HG03354 (cell line): Measurements from ENCODE around the gene BHLHE41.

Experiments used
- ATAC-seq: cut with Tn5 transposase; IDR thresholded peaks from one replicate; pipeline ENCODE4 v1.9.1; 2021; ENCODE audit warnings: mild to moderate bottlenecking; ENCODE audit not compliant: unreplicated experiment, poor library complexity, severe bottlenecking

BHLHE41 gene

DNA sequence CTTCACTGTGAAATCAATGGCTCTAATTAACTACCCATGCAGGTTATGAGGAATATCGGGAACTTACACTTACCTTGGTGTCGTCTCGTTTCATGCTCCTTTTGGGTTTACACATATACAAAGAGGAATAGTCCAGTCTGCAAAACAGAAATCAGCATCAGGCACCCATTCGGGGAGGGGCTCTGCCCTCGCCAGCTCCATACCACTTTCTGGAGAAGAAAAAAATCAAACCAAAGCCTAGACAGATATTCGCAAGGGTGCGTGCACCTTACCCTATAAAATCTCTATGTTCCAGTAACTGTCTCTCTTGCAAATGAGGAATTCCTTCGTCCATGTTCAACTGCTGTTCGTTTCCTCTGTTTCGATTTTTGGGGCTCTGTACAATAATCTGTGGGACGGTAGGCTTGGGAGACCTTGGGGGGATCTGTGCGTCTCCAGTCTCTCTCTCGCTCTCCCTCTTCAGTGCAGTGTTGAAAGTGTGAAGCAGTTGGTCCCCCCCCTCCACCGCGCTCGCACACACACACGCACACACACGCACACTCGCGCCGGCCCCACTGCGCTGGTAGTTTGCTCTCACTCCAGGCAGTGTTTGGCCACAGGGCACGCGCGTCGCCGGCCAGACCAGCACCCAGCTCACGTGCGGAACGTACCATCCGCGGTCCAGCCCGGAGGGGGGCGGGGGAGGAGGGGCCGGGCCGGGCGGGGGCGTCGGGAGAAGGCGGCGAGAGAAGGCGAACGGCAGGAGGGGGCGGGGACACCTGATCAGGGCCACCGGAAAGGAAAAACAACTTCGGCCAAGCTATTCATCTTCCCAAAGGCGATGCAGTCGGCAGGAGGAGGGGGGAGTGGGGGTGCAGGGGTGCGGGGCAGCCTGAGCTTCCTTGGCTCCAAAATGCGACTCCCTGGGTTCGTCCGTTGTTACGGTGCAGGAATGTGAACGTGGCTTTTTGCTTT is at the start of gene BHLHE41:
BHLHE41 (minus strand) TSS at position 592 of the 954 bp plus-strand sequence; CDS start at position 334, 258 bp downstream.
- ATAC-seq, result no peak

DNA sequence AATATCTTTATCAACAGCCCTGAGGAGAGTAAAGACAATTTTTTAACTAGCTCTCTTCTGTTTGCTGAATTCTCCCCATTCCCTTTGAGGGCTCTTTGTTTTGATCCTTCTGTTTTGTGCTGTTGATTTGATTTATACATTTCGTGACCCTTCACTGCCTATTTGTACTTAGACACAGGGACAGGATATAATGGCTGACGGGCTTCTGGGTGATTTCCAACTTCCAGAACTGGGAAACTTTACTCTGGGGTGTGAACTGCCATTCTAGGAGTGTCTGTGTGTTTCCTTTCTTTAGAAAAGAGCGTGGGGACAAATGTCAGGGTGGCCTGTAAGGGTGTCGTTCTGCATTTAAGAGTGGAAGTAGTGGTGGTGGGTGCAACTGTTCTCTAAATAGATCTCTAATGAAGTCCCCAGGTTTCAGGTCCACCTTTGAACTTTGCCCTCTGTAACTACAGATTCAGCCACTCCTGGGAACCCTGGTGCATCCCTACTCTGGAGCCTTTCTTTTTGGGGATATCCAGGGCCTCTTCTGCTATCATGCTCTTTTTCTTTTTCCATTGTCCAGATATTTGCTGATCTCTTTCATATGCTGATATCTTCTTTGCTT is 48.2 kb upstream of the BHLHE41 start:
- ATAC-seq, result no peak

DNA sequence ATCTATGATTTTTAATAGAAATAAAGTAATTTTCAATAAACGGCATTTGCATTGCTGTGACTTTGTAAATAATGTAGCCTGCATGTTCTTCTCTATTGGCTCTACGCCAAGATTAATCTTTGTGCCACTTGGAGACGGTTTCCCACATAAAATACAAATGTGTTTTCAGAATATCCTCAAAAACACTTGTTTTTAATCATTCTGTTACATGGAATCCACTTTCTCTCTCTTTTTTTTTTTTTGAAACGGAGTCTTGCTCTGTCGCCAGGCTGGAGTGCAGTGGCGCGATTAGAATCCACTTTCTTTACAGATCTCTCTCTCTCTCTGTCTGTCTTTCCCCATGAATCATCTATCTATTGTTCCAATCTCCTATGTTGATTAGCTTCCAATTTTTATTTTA is 47.7 kb upstream of the BHLHE41 start:
- no peak for ATAC-seq

DNA sequence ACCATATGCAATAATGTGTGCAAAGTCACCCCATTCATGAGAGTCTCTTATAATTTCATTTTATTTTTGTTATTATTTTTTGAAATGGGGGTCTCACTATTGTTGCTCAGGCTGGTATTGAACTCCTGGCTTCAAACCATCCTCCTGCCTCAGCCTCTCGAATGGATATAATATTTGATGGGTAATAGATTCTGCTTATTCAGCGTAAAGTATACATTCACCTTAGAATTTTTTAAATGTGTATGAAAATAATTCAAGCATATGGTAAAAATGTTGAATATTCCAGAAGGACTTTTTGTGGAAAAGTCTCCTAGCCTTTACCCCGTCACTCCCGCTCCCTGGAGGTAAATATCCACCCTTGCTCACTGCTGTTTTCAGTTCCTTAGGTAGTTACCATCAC is 47.2 kb upstream of the BHLHE41 start:
- no peak for ATAC-seq

DNA sequence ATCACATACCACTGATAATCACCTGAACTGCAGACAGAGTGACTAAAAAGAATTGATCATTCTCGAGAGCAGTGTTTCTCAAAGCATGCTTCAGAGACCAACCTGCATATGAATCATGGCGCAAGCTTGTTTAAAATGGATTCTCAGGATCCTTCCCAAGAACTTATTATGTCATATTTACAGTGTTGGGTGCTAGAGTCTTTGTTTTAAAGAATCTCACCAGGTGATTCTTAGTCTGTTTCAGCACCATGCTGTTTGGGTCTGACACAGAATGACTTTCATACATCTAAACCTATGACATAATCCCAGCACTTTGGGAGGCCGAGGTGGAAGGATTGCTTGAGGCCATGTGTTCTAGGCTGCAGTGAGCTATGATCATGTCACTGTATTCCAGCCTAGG is 39.3 kb upstream of the BHLHE41 start:
- ATAC-seq, result no peak

DNA sequence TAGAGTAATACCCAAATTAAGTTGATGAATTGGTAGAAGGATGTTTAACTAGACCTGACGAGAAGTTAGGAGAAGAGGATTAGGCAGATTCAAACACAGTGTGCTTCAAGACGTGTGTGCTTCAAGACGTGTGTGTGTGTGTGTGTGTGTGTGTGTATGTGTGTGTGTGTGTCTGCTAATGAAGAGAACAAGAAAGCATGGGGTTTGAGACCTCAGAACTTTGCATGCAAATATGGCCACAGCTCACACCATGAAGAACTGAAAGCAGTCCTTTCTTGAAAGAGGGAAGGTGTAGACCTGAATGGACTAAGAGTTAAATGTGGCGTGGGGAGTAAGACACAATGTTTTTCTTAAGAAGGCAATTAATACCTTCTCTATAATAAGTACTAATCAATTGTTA is 38.1 kb upstream of the BHLHE41 start:
- peak; percentile 90 for ATAC-seq

DNA sequence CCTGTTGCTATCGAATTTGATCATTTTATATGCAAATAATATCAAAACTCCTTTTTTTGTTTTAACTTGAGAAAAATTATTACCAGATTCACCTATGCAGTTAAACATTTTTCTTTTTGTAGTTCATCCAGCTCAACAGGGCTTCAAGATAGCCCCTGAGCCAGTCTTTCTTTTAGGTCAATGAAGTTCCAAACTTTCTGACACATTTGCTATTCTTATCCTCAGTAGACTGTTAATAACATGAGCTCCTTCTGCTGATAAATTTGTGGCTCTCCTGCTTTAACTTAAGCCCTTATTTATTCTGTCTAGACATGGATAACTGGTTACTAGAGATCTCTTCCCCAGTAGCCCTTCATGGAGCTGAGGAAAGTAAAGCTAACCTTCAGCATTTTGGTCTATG is 37.3 kb upstream of the BHLHE41 start:
- no peak for ATAC-seq

DNA sequence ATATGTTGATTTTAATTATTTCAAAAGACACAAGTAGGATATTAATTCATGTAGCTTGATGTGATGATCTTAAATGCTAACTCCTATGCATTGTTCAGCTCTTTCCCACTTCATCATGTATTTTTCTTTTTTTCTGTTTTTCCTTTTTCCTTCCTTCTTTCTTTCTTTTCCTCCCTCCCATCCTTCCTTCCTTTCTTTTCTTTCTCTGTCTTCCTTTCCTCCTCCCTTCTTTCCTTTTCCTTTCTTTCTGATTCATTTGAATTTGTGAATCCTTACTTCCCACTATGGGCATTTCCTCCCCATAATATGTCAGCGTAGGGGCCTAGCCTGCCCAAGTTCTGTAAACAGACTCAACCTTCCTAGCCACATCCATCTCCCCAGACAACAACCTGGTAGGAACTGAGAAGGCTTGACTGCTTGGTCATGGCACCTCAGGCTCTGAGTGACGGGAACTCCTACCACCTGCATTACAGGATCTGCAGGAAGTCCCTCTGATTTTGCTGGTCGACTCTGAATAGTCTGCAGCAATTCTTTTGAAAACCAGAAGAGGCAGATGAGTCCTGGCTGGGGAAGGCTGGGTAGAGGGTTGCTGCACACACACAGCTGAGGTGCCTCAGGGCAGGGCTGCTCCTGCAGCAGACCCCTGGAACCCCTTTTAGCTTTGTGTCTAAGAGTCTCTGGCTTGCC is 33.4 kb upstream of the BHLHE41 start:
- no peak for ATAC-seq

DNA sequence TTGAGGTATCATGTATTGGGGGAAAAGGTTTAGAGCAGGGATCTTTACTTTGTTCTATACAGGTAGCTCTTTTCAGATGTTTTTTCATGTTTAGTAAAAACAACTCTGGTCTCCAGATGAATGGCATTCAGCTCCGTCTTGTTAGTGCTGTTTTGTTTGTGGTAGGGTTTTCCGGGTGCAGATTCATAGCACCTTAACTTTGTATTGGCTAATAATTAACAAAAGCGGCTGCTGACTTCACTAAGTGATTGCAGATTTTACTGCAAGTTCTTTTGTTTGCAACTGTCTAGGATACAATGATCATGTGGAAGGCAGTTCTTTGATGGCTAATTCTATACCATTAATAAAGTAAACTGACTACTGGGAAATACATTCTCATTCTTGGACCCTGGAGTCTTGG is 32.2 kb upstream of the BHLHE41 start:
- peak; percentile 30 for ATAC-seq

DNA sequence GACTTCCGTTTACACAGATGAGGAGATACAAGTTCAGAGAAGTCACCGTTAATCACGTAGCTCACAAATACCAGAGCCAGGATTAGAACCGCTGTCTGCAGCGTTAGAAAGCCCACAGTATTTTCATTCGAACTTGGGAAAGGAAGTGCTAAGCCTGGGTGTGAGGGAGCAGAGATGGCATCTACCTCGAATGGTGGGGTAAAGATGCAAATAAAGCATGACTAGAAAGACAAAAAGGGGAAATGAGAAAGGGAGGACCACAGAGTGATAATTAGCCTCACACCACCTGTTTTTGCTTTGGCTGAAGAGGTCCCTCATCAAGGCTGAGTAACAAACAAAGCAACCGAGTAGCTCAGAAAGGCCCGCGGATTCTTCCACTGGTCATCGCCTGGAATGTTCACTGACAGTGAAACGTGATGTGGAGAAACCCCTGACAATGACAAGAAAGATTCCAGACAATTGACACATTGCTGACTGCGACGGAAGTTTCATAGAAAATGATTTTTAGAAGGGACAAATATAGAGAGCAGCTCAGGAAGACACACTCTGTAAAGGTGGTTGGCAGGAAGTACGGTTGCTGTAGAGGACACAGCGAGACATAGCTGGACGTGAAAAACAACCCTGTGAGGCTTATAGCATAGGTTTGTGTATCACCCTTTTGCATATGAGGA is 31.5 kb upstream of the BHLHE41 start:
- peak; percentile 88 for ATAC-seq

DNA sequence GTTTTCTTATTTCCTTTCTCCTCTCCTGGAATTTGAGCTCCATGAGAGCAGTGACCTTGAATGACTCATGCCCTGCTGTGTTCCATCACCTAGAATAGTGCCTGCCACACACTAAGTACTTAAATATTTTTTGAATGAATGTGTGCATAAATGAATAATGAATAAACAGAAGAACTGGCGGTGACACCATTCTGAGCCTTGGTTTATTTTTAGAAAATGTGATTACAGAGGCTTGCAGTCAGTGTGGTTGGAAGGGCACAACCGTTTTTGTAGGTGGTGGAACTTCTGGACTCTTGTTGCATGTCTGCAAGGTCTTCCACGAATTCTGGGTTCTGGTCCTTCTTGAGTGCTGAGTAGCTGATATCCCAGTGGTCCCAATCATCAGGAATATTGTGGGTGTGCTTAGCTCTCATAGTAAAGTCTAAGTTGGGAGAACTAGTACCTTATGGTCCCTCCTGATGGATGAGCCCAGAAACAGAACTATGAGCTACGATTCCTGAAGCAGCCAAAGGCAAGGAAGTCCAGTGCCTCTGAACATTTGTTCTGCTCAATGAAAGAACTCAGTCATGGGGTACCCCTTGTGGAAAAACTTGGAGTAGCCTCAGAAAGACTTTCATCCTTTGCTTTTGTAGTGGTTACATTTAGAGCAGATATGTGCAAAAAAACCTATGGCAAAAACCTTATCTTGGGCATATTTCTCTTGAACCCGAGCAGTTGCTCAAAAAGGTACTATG is 28.8 kb upstream of the BHLHE41 start:
- ATAC-seq, result no peak

DNA sequence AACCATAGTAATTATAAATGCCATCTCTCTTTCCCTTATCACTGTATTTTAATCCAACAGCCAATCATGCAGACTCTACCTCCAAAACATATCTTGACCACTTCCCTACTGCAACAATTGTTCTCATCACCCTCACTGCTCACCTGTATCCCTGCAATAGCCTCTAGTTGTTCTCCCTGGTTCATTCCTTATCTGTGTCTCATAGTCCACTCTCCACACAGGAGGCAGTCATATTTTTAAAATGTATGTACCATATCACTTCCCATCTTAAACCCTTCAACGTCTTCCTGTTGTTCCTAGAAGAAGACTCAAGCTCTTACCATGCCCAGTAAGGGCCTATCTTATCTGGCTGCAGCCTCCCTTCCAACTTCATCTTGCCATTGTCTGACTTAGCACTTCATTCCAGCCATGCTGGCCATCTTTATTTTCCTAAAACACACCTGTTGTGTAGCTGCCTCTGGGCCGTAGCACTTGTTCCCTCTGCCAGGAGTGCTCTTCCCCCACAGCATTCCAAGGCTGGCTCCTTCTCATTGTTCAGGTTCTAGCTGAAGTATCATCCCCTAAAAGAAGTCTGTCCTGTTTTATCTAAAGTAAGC is 27.8 kb upstream of the BHLHE41 start:
- no peak for ATAC-seq

DNA sequence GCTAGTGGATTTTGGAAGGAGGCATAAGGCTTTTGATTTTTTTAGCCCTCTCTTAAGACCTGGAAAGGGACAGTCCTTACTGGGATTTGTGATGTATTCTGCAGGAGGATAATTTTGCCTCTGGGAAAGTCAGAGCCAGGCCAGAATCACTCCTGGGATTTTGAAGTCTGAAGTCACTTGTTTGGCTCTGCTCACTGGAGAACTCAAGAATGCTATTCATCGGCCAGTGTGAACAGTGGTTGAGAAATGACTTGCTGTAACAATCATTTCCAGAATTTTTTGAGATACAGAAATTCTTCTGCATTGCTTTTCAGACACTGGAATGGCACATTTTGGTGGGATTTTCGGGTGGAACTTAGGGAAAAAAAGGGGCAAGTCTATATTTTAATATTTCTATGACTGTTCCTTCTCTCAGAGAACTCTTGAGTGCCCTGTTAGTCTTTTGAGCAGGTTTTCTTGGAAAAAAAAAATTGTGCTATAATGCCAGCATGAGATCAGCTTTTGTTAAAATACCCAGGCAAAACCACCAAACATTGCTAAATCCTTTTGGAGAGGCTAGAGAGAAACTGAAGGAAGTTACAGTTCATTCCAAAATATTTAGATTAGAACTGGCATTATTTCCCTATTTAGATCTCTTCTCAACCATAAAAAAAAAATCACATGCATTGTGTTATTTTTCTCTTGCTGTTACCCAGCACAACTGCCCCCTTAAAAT is 26.1 kb upstream of the BHLHE41 start:
- no peak for ATAC-seq

DNA sequence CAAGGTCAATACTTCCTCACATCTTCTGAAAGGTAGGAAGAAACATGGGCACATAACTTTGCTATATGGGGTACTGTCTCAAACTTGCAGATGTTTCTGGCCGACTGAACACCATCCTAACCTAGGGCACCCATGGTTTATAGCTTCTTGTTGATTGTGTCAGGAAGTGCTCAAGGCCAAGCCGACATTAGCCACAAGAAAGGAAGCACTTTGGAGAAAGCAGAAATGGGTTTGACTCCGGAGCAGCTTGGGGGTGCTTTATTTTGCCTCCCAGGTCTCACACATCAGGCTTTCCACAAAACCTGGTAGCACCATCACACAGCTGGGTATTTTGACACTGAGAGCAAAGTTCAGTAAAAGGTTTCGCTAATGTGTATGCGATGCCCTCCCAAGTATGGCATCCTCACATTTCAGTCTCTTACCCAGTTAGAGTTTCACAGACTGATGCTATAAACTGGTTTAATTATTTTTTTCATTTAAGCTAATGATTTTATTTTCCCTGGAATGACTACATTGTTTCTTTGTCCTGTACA is 25.2 kb upstream of the BHLHE41 start:
- ATAC-seq, result no peak

DNA sequence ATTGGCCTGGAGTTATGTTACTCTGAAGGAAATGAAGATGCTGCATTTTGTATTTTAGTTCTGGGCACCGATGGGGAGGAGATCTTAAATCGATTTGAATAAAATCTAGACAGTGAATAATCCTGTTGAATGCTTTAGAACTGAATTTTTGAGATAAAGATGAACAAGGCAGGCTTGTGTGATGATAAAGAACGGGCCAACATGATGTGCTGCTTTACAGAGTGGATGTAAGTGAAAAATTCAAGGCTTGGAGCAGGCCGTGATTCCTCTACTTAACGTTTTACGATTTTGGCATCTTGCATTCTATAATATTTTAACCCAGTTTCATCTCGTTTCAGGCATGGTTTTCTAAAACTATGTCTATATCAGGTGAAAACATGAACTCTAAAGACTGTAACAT is 23.5 kb upstream of the BHLHE41 start:
- no peak for ATAC-seq

DNA sequence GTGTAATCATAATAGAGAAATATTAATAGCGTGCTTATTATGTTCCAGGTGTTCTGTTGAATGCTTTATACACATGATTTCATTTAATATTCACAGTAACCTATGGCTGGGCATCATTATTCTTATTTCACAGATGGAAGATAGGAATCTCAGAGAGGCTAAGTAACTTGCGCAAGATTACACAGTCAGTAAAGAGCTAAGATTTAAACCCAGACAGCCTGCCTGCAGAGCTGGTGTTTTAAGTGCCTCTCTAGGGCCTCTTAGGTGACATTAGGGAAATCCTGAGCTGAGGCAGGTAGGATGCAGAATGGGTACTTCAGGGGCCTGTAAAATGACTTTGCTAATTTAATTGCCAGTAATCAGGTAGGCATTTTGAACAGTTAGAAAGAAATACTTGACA is 18.5 kb upstream of the BHLHE41 start:
- ATAC-seq, result no peak

DNA sequence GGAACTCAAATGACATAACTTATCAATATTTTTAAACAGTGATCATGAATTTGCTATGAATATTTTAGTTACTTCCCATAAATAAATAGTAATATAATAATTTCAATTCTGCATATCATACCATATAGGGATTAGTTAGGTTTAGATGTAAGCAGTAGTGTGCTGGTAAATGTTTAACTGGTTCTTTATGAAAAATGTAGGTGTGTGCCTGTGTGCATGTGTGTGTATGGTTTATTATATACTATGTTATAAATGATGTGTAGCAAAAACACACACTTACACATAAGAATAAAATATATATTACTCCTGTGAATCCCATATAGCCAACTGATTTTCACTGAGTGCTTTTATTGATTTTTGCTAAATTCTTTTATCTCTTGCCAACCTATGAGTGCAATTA is 14.0 kb upstream of the BHLHE41 start:
- ATAC-seq, result no peak

DNA sequence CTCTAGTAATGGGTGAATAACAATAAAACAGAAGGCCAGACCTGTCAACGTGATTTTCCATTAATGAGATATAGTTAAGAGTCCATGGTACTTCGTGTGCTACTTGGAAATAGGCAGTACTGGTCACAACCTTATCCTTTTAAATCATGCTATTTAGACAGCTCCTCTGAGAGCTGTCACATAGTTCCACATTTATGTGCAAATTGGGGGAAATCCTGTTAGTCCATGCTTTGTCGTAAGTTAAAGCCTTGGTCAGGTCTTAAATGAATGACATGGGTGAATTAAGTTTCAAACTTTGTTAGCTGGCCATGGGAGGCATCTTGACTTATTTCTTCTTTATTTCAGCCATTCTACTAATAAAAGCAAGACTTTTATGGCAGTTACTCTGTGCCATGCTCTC is 11.9 kb upstream of the BHLHE41 start:
- ATAC-seq, result no peak
